IMR-90 (cell line): ENCODE measurements around the gene ZNF599. TPM values are rescaled to one million over a fixed set of nuclear protein-coding genes. Genes with fewer than 3 reads are reported as not detected.

Experiments
- ATAC-seq: fragments of 200-7000 bp; cut with Tn5 transposase; 2 replicates; pipeline ENCODE4 v1.9.1; 2020; ENCODE audit warnings: low read depth, mild to moderate bottlenecking, moderate library complexity
- BruUV-seq: library from RNA; stranded (reverse); fragments of 400-500 nt; replicated peaks from 2 replicates; lab custom pipeline; 2021; lab: Mats Ljungman, UMichigan
- CTCF ChIA-PET: fragments of 300-600 bp; formaldehyde crosslinking; extraction: SDS; loops from one replicate; lab custom pipeline; 2021; ENCODE audit warnings: antibody characterized with exemption; lab: Yijun Ruan, JAX
- POLR2A ChIA-PET: fragments of 300-600 bp; sonication (Branson Sonifier 250); formaldehyde crosslinking; loops from one replicate; lab custom pipeline; 2022; ENCODE audit warnings: antibody characterized with exemption; ENCODE audit not compliant: unreplicated experiment; lab: Charles Lee
- DNase-seq: peaks from one replicate; pipeline ENCODE4 v3.0.0; 2013
- H2AFZ ChIP-seq: replicated peaks from 2 replicates; pipeline ENCODE3; 2013; ENCODE audit warnings: low read length, mild to moderate bottlenecking; ENCODE audit not compliant: poor library complexity
- H2AK5ac ChIP-seq: 2 replicates; pipeline ENCODE4 v1.6.1; 2013; ENCODE audit warnings: low read depth, low read length, inconsistent platforms
- H2AK9ac ChIP-seq: replicated peaks from 2 replicates; pipeline ENCODE3; 2013; ENCODE audit warnings: mild to moderate bottlenecking, low read depth, low read length, moderate library complexity; ENCODE audit not compliant: poor library complexity
- H2BK120ac ChIP-seq: 2 replicates; pipeline ENCODE4 v1.6.1; 2013; ENCODE audit warnings: low read depth, low read length, inconsistent platforms
- H2BK15ac ChIP-seq: 3 replicates; pipeline ENCODE4 v1.6.1; 2013; ENCODE audit warnings: low read depth, low read length, inconsistent platforms
- H2BK20ac ChIP-seq: 2 replicates; pipeline ENCODE4 v1.6.1; 2013; ENCODE audit warnings: low read depth, mild to moderate bottlenecking, inconsistent platforms, low read length, moderate library complexity
- H2BK5ac ChIP-seq: 2 replicates; pipeline ENCODE4 v1.6.1; 2013; ENCODE audit warnings: mild to moderate bottlenecking, low read depth, low read length, inconsistent platforms; ENCODE audit not compliant: poor library complexity, severe bottlenecking
- H3K14ac ChIP-seq: replicated peaks from 2 replicates; pipeline ENCODE4 v1.6.1; 2013; ENCODE audit warnings: low read depth, low read length, inconsistent platforms
- H3K18ac ChIP-seq: 2 replicates; pipeline ENCODE4 v1.6.1; 2013; ENCODE audit warnings: low read depth, low read length, control low read depth
- H3K23ac ChIP-seq: 2 replicates; pipeline ENCODE4 v1.6.1; 2013; ENCODE audit warnings: low read depth, low read length, inconsistent platforms
- H3K27ac ChIP-seq: 2 replicates; pipeline ENCODE4 v1.5.1; 2013; ENCODE audit warnings: mild to moderate bottlenecking, control low read depth, low read length; ENCODE audit not compliant: insufficient read depth
- H3K27me3 ChIP-seq: 2 replicates; pipeline ENCODE4 v1.6.1; 2013; ENCODE audit warnings: low read length; ENCODE audit not compliant: control insufficient read depth, insufficient read depth
- H3K36me3 ChIP-seq: 2 replicates; pipeline ENCODE4 v1.6.1; 2013; ENCODE audit warnings: low read length, mixed read lengths; ENCODE audit not compliant: control insufficient read depth, insufficient read depth
- H3K4ac ChIP-seq: 2 replicates; pipeline ENCODE4 v1.6.1; 2013; ENCODE audit warnings: low read depth, low read length, inconsistent platforms
- H3K4me1 ChIP-seq: 2 replicates; pipeline ENCODE4 v1.6.1; 2013; ENCODE audit warnings: low read length, mixed read lengths; ENCODE audit not compliant: control insufficient read depth, insufficient read depth
- H3K4me2 ChIP-seq: 2 replicates; pipeline ENCODE4 v1.6.1; 2013; ENCODE audit warnings: low read depth, mild to moderate bottlenecking, control low read depth, low read length, moderate library complexity
- H3K4me3 ChIP-seq: 2 replicates; pipeline ENCODE4 v1.5.1; 2013; ENCODE audit warnings: low read depth, mild to moderate bottlenecking, control low read depth, low read length, moderate library complexity; ENCODE audit not compliant: insufficient read depth
- H3K56ac ChIP-seq: 2 replicates; pipeline ENCODE4 v1.6.1; 2013; ENCODE audit warnings: low read length, inconsistent platforms; ENCODE audit not compliant: insufficient read depth; ENCODE audit errors: extremely low read depth
- H3K79me1 ChIP-seq, 2 experiments: 2 replicates each; pipeline ENCODE4 v1.6.1; 2013; ENCODE audit warnings: low read length in 2 of 2, inconsistent platforms in 1 of 2, low read depth in 1 of 2
- H3K9ac ChIP-seq: 2 replicates; pipeline ENCODE4 v1.6.1; 2013; ENCODE audit warnings: low read depth, low read length, control low read depth
- H3K9me1 ChIP-seq: 2 replicates; pipeline ENCODE4 v1.6.1; 2013; ENCODE audit warnings: low read length, inconsistent platforms; ENCODE audit not compliant: insufficient read depth
- H3K9me3 ChIP-seq: 2 replicates; pipeline ENCODE4 v1.6.1; 2013; ENCODE audit warnings: low read length; ENCODE audit not compliant: control insufficient read depth, insufficient read depth
- H4K20me1 ChIP-seq: 2 replicates; pipeline ENCODE4 v1.6.1; 2013; ENCODE audit warnings: low read length, inconsistent platforms; ENCODE audit not compliant: insufficient read depth
- H4K5ac ChIP-seq: 2 replicates; pipeline ENCODE4 v1.6.1; 2013; ENCODE audit warnings: mild to moderate bottlenecking, low read depth, low read length, control low read depth
- H4K8ac ChIP-seq, 2 experiments: 2 replicates each; pipeline ENCODE4 v1.6.1; 2013; ENCODE audit warnings: low read depth in 2 of 2, low read length in 2 of 2, control low read depth in 1 of 2, inconsistent platforms in 1 of 2
- H4K91ac ChIP-seq: 2 replicates; pipeline ENCODE4 v1.6.1; 2013; ENCODE audit warnings: low read depth, low read length, inconsistent platforms; ENCODE audit not compliant: insufficient read depth
- CEBPB ChIP-seq: IDR thresholded peaks from 2 replicates; pipeline ENCODE4 v1.6.1; 2012; ENCODE audit warnings: low read depth, low read length, improper control_type of control experiment
- CHD1 ChIP-seq: IDR thresholded peaks from 2 replicates; pipeline ENCODE4 v1.6.1; 2012; ENCODE audit warnings: low read depth, low read length, improper control_type of control experiment
- FOS ChIP-seq: fragments of 150-350 bp; IDR thresholded peaks from 2 replicates; pipeline ENCODE4 v1.6.1; 2016; ENCODE audit warnings: low read depth, low read length
- MAFK ChIP-seq: IDR thresholded peaks from 2 replicates; pipeline ENCODE4 v1.6.1; 2012; ENCODE audit warnings: low read depth, low read length, improper control_type of control experiment
- MAZ ChIP-seq: IDR thresholded peaks from 2 replicates; pipeline ENCODE4 v1.6.1; 2012; ENCODE audit warnings: low read depth, mild to moderate bottlenecking, low read length, improper control_type of control experiment, moderate library complexity, borderline replicate concordance
- MXI1 ChIP-seq: IDR thresholded peaks from 2 replicates; pipeline ENCODE4 v1.6.1; 2012; ENCODE audit warnings: low read depth, mild to moderate bottlenecking, low read length, moderate library complexity, borderline replicate concordance
- RCOR1 ChIP-seq: IDR thresholded peaks from 2 replicates; pipeline ENCODE4 v1.6.1; 2012; ENCODE audit warnings: mild to moderate bottlenecking, low read length, improper control_type of control experiment; ENCODE audit not compliant: insufficient replicate concordance
- RFX5 ChIP-seq: IDR thresholded peaks from 2 replicates; pipeline ENCODE4 v1.8.0; 2012; ENCODE audit warnings: low read depth, mild to moderate bottlenecking, low read length, moderate library complexity
- SMC3 ChIP-seq: fragments of 150-350 bp; IDR thresholded peaks from 2 replicates; pipeline ENCODE4 v1.6.1; 2016; ENCODE audit warnings: low read depth, mild to moderate bottlenecking, antibody characterized with exemption, low read length, moderate library complexity
- WGBS, 2 experiments: methylation state at CpG; one replicate each; pipeline versions ENCODE4 v1.1.5 to v1.1.7; 2013; ENCODE audit warnings: missing lambda C conversion rate in 2 of 2; ENCODE audit not compliant: insufficient read length in 1 of 2; ENCODE audit errors: extremely low coverage in 2 of 2; 5-methylcytosine and 5-hydroxymethylcytosine counted together
- dilution Hi-C: fragments of 300-500 bp; cut with HindIII; formaldehyde crosslinking; loops from one replicate; pipeline ENCODE4 v1.14.3; 2018; ENCODE audit warnings: low sequenced_read_pairs; ENCODE audit not compliant: unreplicated experiment
- in situ Hi-C: fragments of 300-500 bp; cut with MboI; formaldehyde crosslinking; loops from 3 replicates; pipeline ENCODE4 v1.14.3; 2019; ENCODE audit warnings: low sequenced_read_pairs, inconsistent platforms, mixed read lengths
- intact Hi-C: fragments of 100-400 bp; cut with micrococcal nuclease; formaldehyde crosslinking; loops from 2 replicates; pipeline ENCODE4 v1.10.0; 2022
- polyA plus RNA-seq, 3 experiments: library from polyadenylated mRNA; depleted of rRNA; stranded (reverse); fragments of >200 nt; gene quantifications; 2 replicates each; pipeline ENCODE4 v1.2.3, GENCODE V29; 2012; ENCODE audit warnings: low replicate concordance in 1 of 3
- total RNA-seq: library from RNA; depleted of rRNA; stranded (reverse); fragments of >200 nt; gene quantifications from 2 replicates; pipeline ENCODE4 v1.2.3, GENCODE V29; 2012
- TF ChIP-seq, protein P1 (sequence below): fragments of 150-350 bp; IDR thresholded peaks from 2 replicates; pipeline ENCODE4 v1.6.1; 2016; ENCODE audit warnings: low read depth, mild to moderate bottlenecking, low read length, moderate library complexity, borderline replicate concordance
- TF ChIP-seq, protein P2 (sequence below): fragments of 150-350 bp; IDR thresholded peaks from 2 replicates; pipeline ENCODE4 v1.6.1; 2017; ENCODE audit warnings: mild to moderate bottlenecking, antibody characterized with exemption, low read length, low read depth
- TF ChIP-seq, protein P3 (sequence below): conservative IDR thresholded peaks from 2 replicates; pipeline ENCODE4 v1.5.1; 2012; ENCODE audit warnings: mild to moderate bottlenecking, low read depth, low read length, improper control_type of control experiment

Gene ZNF599
- total and polyA plus RNA-seq, 2 of the 4 experiments (the other 2 are of a cell fraction), result 3.4 to 5.9 TPM

DNA sequence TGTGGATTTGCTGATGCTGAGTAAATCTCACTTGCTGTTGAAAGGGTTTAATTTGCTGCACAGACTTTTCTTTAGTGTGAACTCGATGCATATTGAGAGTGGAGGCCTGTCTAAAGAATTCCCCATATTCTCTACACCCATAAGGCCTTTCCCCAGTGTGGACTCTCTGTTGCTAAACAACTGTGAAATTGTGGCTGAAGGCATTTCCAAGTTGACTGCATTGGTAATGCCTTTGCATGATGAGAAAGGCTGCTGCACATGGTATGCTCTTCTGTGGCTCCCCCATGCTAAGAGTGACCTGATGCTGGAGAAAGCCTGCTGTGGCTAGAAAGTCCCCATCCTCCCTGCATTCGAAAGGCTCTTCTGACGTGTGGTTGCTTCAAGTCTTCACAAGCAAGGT lies 6.6 kb upstream of the ZNF599 start:
- ATAC-seq, result no peak
- Histone ChIP-seq H3K4me3 (no peak overlapping the region), H3K23ac (no peak overlapping the region), H3K9me3 (no peaks in the 10 kb centered on the region), H3K4me2 (no peak overlapping the region), H2AK5ac (no peak overlapping the region), H3K27me3 (no peaks in the 10 kb centered on the region), H2BK120ac (no peak overlapping the region), H3K79me1 (no peaks in the 10 kb centered on the region), H4K5ac (no peak overlapping the region), H2BK5ac (no peak overlapping the region), H3K18ac (no peak overlapping the region), H2AK9ac (no peak overlapping the region), H2BK20ac (no peak overlapping the region), H3K4ac (no peak overlapping the region), H3K9me1 (no peaks in the 10 kb centered on the region), H3K4me1 (no peaks in the 10 kb centered on the region), H3K9ac (no peak overlapping the region), H4K20me1 (no peaks in the 10 kb centered on the region), H2BK15ac (no peak overlapping the region), H2AFZ (no peak overlapping the region), H3K36me3 (no peaks in the 10 kb centered on the region), H3K27ac (no peak overlapping the region), H3K14ac (no peak overlapping the region), H4K8ac (no peak overlapping the region), H4K91ac (no peak overlapping the region), H3K56ac (no peak overlapping the region)
- WGBS, 2 experiments, result no CpG with 5 or more reads among the region's 3 CpGs
- in situ Hi-C loops (no loop called here), dilution Hi-C loops (no loop called here), intact Hi-C loops (no loop called here)
- ChIA-PET CTCF (no interaction called here), POLR2A (no interaction called here)
- TF ChIP-seq, protein P1, sequence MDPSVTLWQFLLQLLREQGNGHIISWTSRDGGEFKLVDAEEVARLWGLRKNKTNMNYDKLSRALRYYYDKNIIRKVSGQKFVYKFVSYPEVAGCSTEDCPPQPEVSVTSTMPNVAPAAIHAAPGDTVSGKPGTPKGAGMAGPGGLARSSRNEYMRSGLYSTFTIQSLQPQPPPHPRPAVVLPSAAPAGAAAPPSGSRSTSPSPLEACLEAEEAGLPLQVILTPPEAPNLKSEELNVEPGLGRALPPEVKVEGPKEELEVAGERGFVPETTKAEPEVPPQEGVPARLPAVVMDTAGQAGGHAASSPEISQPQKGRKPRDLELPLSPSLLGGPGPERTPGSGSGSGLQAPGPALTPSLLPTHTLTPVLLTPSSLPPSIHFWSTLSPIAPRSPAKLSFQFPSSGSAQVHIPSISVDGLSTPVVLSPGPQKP, result no peak
- TF ChIP-seq FOS, result no peak
- TF ChIP-seq CHD1, result no peak
- TF ChIP-seq CEBPB, result no peak
- no peak for TF ChIP-seq MXI1
- TF ChIP-seq RCOR1, result no peak
- TF ChIP-seq, protein P2, sequence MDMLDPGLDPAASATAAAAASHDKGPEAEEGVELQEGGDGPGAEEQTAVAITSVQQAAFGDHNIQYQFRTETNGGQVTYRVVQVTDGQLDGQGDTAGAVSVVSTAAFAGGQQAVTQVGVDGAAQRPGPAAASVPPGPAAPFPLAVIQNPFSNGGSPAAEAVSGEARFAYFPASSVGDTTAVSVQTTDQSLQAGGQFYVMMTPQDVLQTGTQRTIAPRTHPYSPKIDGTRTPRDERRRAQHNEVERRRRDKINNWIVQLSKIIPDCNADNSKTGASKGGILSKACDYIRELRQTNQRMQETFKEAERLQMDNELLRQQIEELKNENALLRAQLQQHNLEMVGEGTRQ, result no peak
- no peak for TF ChIP-seq SMC3
- no peak for TF ChIP-seq MAFK
- no peak for TF ChIP-seq RFX5
- TF ChIP-seq MAZ, result no peak
- TF ChIP-seq, protein P3, sequence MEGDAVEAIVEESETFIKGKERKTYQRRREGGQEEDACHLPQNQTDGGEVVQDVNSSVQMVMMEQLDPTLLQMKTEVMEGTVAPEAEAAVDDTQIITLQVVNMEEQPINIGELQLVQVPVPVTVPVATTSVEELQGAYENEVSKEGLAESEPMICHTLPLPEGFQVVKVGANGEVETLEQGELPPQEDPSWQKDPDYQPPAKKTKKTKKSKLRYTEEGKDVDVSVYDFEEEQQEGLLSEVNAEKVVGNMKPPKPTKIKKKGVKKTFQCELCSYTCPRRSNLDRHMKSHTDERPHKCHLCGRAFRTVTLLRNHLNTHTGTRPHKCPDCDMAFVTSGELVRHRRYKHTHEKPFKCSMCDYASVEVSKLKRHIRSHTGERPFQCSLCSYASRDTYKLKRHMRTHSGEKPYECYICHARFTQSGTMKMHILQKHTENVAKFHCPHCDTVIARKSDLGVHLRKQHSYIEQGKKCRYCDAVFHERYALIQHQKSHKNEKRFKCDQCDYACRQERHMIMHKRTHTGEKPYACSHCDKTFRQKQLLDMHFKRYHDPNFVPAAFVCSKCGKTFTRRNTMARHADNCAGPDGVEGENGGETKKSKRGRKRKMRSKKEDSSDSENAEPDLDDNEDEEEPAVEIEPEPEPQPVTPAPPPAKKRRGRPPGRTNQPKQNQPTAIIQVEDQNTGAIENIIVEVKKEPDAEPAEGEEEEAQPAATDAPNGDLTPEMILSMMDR, result no peak
- no peak for DNase-seq
- BruUV-seq, result no TSS peak
